ENCODE data around the gene DYTN. TPM values are rescaled to one million over a fixed set of nuclear protein-coding genes. Genes with fewer than 3 reads are reported as not detected.
"Not testable (repeated sequence)": the region's sequence is repeated elsewhere in the genome, so short reads cannot be mapped to it uniquely, and the experiment has no call there.

DYTN gene
- total RNA-seq, 2 experiments from 2014 or later = not detected

DNA sequence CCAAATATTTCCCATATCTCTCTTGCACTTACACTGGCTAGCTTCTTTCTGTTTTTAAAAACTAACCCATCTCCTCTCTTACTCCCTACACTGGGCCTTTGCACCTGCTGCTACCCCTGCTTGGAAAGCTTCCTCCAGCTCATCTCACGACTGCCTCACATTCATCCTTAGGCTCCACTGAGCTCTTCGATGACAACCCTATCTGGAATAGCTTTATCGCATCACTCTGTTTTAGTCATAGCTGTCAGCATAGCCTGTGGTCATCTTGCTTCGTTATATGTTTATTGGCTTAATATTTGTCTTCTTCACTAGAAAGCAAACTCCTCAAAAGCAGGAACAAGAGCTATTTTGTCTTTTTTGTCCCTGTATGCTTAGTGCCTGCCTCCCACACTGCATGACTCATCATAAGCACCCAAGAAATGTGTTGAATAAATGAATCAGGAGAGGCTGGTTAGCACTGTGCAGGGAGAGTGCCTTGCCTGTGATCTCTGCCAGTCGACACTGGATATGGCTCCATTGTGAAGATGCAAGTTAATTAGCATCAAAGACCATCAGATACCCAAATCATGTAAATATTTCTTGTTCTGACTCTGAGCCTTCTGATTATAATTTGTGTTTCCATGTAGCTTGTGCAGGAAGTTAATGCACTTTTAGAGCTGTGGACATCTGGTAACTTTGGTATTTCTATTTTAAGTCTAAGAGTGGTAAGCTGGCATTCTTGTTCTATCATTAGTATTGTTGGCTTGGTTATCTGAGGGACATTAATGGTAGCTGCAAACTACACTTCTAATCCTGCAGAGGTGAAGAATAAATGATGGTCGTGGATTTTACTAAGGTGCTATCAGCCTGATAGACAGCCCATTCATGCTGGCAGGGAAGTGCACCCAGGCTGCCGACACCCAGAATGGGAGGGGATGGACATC, 10.3 kb upstream of the DYTN start:
- H3K4me3 Mint-ChIP-seq = no peak overlapping the region
- POLR2A ChIA-PET = interaction anchor here (0.5 kb wide), 1 partner anchor 24 kb away, joined by 3 read pairs; no protein-coding TSS in a partner anchor
- no peaks in the 10 kb centered on the region for H3K9me3 Mint-ChIP-seq (ENCODE audit: low read depth)

GRCh38 chr2:206727287-206727686, 9.1 kb upstream of the DYTN start:
- ATAC-seq (no peak), DNase-seq (no peak)
- H3K36me3 Mint-ChIP-seq (ENCODE audit: low read depth) = no peaks in the 10 kb centered on the region
- H3K9me3 Mint-ChIP-seq (ENCODE audit: low read depth) = peaks cover under 1% of the 10 kb centered on the region
- no peak overlapping the region for H3K4me3 Mint-ChIP-seq
- peaks cover 5% of the 10 kb centered on the region for H3K4me1 Mint-ChIP-seq
- peaks cover 45% of the 10 kb centered on the region for H3K27me3 Mint-ChIP-seq
- POLR2A ChIA-PET = no interaction called here
- CTCF ChIA-PET = no interaction called here
- no peak overlapping the region for H3K27ac Mint-ChIP-seq
- intact Hi-C loops (cut with DNase I, micrococcal nuclease) = no loop called here

More for the DNA sequence above, 10.3 kb upstream of the DYTN start:
- Mint-ChIP-seq H3K4me1 (peaks cover 5% of the 10 kb centered on the region), H3K27ac (no peak overlapping the region), H3K36me3 (ENCODE audit: low read depth) (no peaks in the 10 kb centered on the region), H3K27me3 (peaks cover 44% of the 10 kb centered on the region)
- intact Hi-C loops (cut with DNase I, micrococcal nuclease) = no loop called here
- DNase-seq (peak; percentile 40), ATAC-seq (peak; percentile 90)
- CTCF ChIA-PET = no interaction called here

DNA sequence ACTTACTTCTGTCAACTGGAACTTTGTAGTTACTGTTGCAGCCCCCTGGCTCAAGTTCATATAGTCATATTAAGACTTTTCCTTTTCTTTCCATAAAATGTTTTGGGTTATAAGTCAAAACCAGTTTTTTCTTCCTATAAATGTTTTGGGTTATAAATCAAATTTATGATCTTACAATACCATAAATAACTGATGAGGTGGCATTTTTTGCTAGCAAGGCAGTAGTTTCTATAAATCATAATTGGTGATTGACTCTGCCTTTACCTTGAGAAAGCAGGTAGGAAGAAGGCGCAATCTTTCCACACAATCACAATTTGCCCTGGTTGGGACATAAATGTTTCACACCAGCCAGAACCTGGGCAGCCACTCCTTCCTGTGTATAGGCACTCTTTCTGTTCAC, 5.1 kb upstream of the DYTN start:
- Mint-ChIP-seq H3K4me1 (peaks cover 3% of the 10 kb centered on the region), H3K27ac (no peak overlapping the region), H3K4me3 (no peak overlapping the region), H3K36me3 (ENCODE audit: low read depth) (no peaks in the 10 kb centered on the region), H3K27me3 (peaks cover 36% of the 10 kb centered on the region), H3K9me3 (ENCODE audit: low read depth) (peaks cover 4% of the 10 kb centered on the region)
- no peak for DNase-seq
- intact Hi-C loops (cut with DNase I, micrococcal nuclease) = no loop called here
- ChIA-PET CTCF (no interaction called here), POLR2A (no interaction called here)
- no peak for ATAC-seq

DNA sequence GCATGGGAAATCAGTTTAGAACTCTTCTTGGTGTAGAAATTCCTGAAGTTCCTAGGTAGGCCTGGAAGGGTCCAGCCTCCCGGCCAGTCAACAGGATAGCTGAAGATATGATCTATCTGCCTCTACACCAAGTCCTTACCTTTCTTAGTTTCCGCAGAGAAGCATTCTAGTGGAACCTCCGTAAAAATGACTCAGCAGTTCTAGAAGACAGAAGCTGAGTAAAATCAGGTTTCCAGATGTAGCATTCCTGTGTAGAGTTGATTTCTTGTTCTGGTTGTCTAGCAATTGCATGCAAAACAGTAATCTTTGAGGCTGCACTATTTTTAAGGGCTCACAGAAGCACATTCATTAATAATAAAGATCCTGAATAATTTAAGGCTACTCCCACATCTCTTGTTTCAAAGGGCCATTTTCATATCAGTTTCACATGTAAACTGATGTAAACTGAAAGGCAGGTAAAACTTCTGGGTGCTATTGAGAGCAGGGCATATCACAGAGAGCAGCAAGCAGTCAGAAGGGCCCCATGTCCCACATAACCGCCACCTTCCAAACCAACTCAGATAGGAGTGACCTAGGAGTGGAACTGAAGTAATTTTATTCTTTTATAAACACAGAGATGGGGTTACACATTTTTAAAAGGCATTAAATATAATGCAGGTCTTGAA, 3.2 kb upstream of the DYTN start:
- CTCF ChIA-PET = no interaction called here
- POLR2A ChIA-PET = no interaction called here
- intact Hi-C loops (cut with DNase I, micrococcal nuclease) = no loop called here
- DNase-seq (no peak), ATAC-seq (no peak)
- H3K27ac Mint-ChIP-seq = no peak overlapping the region
- H3K27me3 Mint-ChIP-seq = peaks cover 35% of the 10 kb centered on the region
- no peaks in the 10 kb centered on the region for H3K4me1 Mint-ChIP-seq
- no peaks in the 10 kb centered on the region for H3K36me3 Mint-ChIP-seq (ENCODE audit: low read depth)
- peaks cover 4% of the 10 kb centered on the region for H3K9me3 Mint-ChIP-seq (ENCODE audit: low read depth)
- no peak overlapping the region for H3K4me3 Mint-ChIP-seq

- Mint-ChIP-seq H3K27ac (no peak overlapping the region), H3K9me3 (ENCODE audit: low read depth) (no peaks in the 10 kb centered on the region), H3K27me3 (peaks cover 25% of the 10 kb centered on the region), H3K36me3 (ENCODE audit: low read depth) (no peaks in the 10 kb centered on the region), H3K4me1 (no peaks in the 10 kb centered on the region), H3K4me3 (no peak overlapping the region)
- ChIA-PET POLR2A (no interaction called here), CTCF (interaction anchor here (0.6 kb wide), 1 partner anchor 52 kb away, joined by 3 read pairs; no protein-coding TSS in a partner anchor)
- intact Hi-C loops (cut with DNase I, micrococcal nuclease) = no loop called here
- DNase-seq (no peak), ATAC-seq (no peak)
Observed at GRCh38 chr2:206716623-206717022, 1.6 kb downstream of the DYTN start.

- intact Hi-C loops (cut with DNase I, micrococcal nuclease); POLR2A ChIA-PET; ATAC-seq; H3K9me3 Mint-ChIP-seq (ENCODE audit: low read depth); H3K4me3 Mint-ChIP-seq; H3K27ac Mint-ChIP-seq; H3K36me3 Mint-ChIP-seq (ENCODE audit: low read depth); DNase-seq; H3K4me1 Mint-ChIP-seq; CTCF ChIA-PET: not testable (repeated sequence)
- H3K27me3 Mint-ChIP-seq = peaks cover 23% of the 10 kb centered on the region
Observed at GRCh38 chr2:206715183-206715582, 3.0 kb downstream of the DYTN start.

GRCh38 chr2:206713746-206714145, 4.5 kb downstream of the DYTN start:
- POLR2A ChIA-PET = interaction anchor here (0.7 kb wide), 1 partner anchor 377 kb away, joined by 3 read pairs; no protein-coding TSS in a partner anchor
- CTCF ChIA-PET = interaction anchor here (1.0 kb wide), 1 partner anchor 16 kb away, joined by 3 read pairs; no protein-coding TSS in a partner anchor
- intact Hi-C loops (cut with DNase I, micrococcal nuclease) = no loop called here
- ATAC-seq (no peak), DNase-seq (no peak)
- Mint-ChIP-seq H3K4me3 (no peak overlapping the region), H3K9me3 (ENCODE audit: low read depth) (no peaks in the 10 kb centered on the region), H3K27ac (no peak overlapping the region), H3K27me3 (peaks cover 16% of the 10 kb centered on the region), H3K4me1 (no peaks in the 10 kb centered on the region), H3K36me3 (ENCODE audit: low read depth) (no peaks in the 10 kb centered on the region)

- no peak for ATAC-seq
- intact Hi-C loops (cut with DNase I, micrococcal nuclease) = no loop called here
- Mint-ChIP-seq H3K27me3 (peaks cover 2% of the 10 kb centered on the region), H3K4me3 (no peak overlapping the region), H3K36me3 (ENCODE audit: low read depth) (no peaks in the 10 kb centered on the region), H3K4me1 (no peaks in the 10 kb centered on the region), H3K27ac (no peak overlapping the region), H3K9me3 (ENCODE audit: low read depth) (no peaks in the 10 kb centered on the region)
- ChIA-PET POLR2A (interaction anchor here (0.5 to 0.6 kb wide), 2 partner anchors 19 to 1138 kb away, joined by 3 read pairs; no protein-coding TSS in a partner anchor), CTCF (interaction anchor here (0.7 to 1.4 kb wide), 2 partner anchors 14 to 280 kb away, joined by 3 read pairs; no protein-coding TSS in a partner anchor)
- DNase-seq = no peak
Observed at GRCh38 chr2:206708286-206708685, 9.9 kb downstream of the DYTN start.

- no peak overlapping the region for H3K27ac Mint-ChIP-seq
- H3K9me3 Mint-ChIP-seq (ENCODE audit: low read depth) = no peaks in the 10 kb centered on the region
- POLR2A ChIA-PET = interaction anchor here (0.7 kb wide), 1 partner anchor 73 kb away, joined by 5 read pairs; no protein-coding TSS in a partner anchor
- peaks cover 2% of the 10 kb centered on the region for H3K27me3 Mint-ChIP-seq
- no peak overlapping the region for H3K4me3 Mint-ChIP-seq
- ATAC-seq (no peak), DNase-seq (no peak)
- intact Hi-C loops (cut with DNase I, micrococcal nuclease) = no loop called here
- no peaks in the 10 kb centered on the region for H3K4me1 Mint-ChIP-seq
- CTCF ChIA-PET = interaction anchor here (0.6 to 0.9 kb wide), 2 partner anchors 13 to 75 kb away, joined by 3 read pairs; no protein-coding TSS in a partner anchor
- H3K36me3 Mint-ChIP-seq (ENCODE audit: low read depth) = no peaks in the 10 kb centered on the region
Observed at GRCh38 chr2:206707164-206707701, 11.0 kb downstream of the DYTN start.

GRCh38 chr2:206701952-206702605, 16.1 kb downstream of the DYTN start:
- Mint-ChIP-seq H3K9me3 (ENCODE audit: low read depth) (no peaks in the 10 kb centered on the region), H3K4me1 (peaks cover 6% of the 10 kb centered on the region), H3K36me3 (ENCODE audit: low read depth) (no peaks in the 10 kb centered on the region), H3K27ac (no peak overlapping the region), H3K27me3 (peaks cover 12% of the 10 kb centered on the region), H3K4me3 (no peak overlapping the region)
- POLR2A ChIA-PET = no interaction called here
- intact Hi-C loops (cut with DNase I, micrococcal nuclease) = no loop called here
- CTCF ChIA-PET = interaction anchor here (0.9 kb wide), 1 partner anchor 17 kb away, joined by 3 read pairs; no protein-coding TSS in a partner anchor
- DNase-seq = no peak
- ATAC-seq = no peak

DNA sequence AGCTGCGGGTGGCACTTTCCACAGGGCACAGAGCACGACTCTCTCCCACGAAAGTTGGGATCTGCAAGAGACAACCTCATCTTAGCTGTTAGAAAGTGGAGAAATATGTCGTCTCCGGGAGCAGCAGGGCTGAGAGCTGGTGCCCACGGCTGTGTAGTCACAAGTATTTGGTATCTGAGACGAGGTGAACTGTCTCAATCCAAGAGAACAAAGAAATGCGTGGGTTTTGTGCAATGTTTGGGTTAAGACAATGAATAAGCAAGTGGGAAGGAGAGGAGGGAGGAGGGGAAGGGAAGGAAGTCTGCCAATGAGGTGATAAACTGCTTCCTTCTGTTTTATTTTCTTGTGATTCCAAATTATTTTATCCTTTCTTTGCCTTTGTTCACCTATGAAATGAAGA, 18.0 kb downstream of the DYTN start:
- H3K9me3 Mint-ChIP-seq (ENCODE audit: low read depth) = no peaks in the 10 kb centered on the region
- POLR2A ChIA-PET = no interaction called here
- H3K36me3 Mint-ChIP-seq (ENCODE audit: low read depth) = no peaks in the 10 kb centered on the region
- H3K27me3 Mint-ChIP-seq = peaks cover 12% of the 10 kb centered on the region
- DNase-seq (peak; percentile 19), ATAC-seq (peak; percentile 44)
- no peak overlapping the region for H3K27ac Mint-ChIP-seq
- no peak overlapping the region for H3K4me3 Mint-ChIP-seq
- intact Hi-C loops (cut with DNase I, micrococcal nuclease) = no loop called here
- peaks cover 6% of the 10 kb centered on the region for H3K4me1 Mint-ChIP-seq
- CTCF ChIA-PET = interaction anchor here (1.0 kb wide), 1 partner anchor 91 kb away, joined by 3 read pairs; no protein-coding TSS in a partner anchor
